Neuronal stem cell (in vitro differentiated cells): ENCODE results near the gene SOHLH2.

Source experiments
- DNase-seq: peaks from one replicate; pipeline ENCODE4 v3.0.0-alpha.2; 2013; ENCODE audit warnings: low spot score
- H2AFZ ChIP-seq: one replicate; pipeline ENCODE4 v1.6.1; 2013; ENCODE audit warnings: mild to moderate bottlenecking, low read length, inconsistent platforms
- H2AK5ac ChIP-seq: 2 replicates; pipeline ENCODE4 v1.6.1; 2013; ENCODE audit warnings: low read depth, mild to moderate bottlenecking, inconsistent platforms, low read length, moderate library complexity, mixed read lengths
- H2BK120ac ChIP-seq: 2 replicates; pipeline ENCODE4 v1.6.1; 2013; ENCODE audit warnings: low read depth, mild to moderate bottlenecking, inconsistent platforms, low read length, moderate library complexity, mixed read lengths
- H2BK12ac ChIP-seq: one replicate; pipeline ENCODE4 v1.6.1; 2013; ENCODE audit warnings: low read length, inconsistent platforms
- H2BK15ac ChIP-seq: 2 replicates; pipeline ENCODE4 v1.6.1; 2013; ENCODE audit warnings: mild to moderate bottlenecking, low read length, inconsistent platforms, mixed read lengths
- H2BK5ac ChIP-seq: one replicate; pipeline ENCODE4 v1.6.1; 2013; ENCODE audit warnings: inconsistent platforms, mild to moderate bottlenecking, low read length, moderate library complexity
- H3K14ac ChIP-seq: one replicate; pipeline ENCODE4 v1.6.1; 2013; ENCODE audit warnings: low read length, inconsistent platforms
- H3K18ac ChIP-seq: 2 replicates; pipeline ENCODE4 v1.6.1; 2013; ENCODE audit warnings: low read length, inconsistent platforms
- H3K23ac ChIP-seq: 2 replicates; pipeline ENCODE4 v1.6.1; 2013; ENCODE audit warnings: low read depth, mild to moderate bottlenecking, mixed read lengths, low read length, inconsistent platforms; ENCODE audit not compliant: poor library complexity
- H3K27ac ChIP-seq: replicated peaks from 3 replicates; pipeline ENCODE4 v1.5.1; 2013; ENCODE audit warnings: low read length, inconsistent platforms
- H3K27me3 ChIP-seq, 3 experiments: 2 replicates each; pipeline ENCODE4 v1.6.1; 2013; ENCODE audit warnings: low read length in 3 of 3, mild to moderate bottlenecking in 2 of 3, inconsistent platforms in 1 of 3, low read depth in 1 of 3, mixed read lengths in 1 of 3, moderate library complexity in 1 of 3; ENCODE audit not compliant: control insufficient read depth in 3 of 3, insufficient read depth in 3 of 3
- H3K36me3 ChIP-seq, 2 donors: replicated peaks in 1 of 2; 2 replicates each; pipeline ENCODE4 v1.6.1; 2013; ENCODE audit warnings: low read length in 2 of 2; ENCODE audit not compliant: control insufficient read depth in 2 of 2, insufficient read depth in 2 of 2
- H3K4ac ChIP-seq: 2 replicates; pipeline ENCODE4 v1.6.1; 2013; ENCODE audit warnings: inconsistent platforms, mild to moderate bottlenecking, low read length, moderate library complexity
- H3K4me1 ChIP-seq, 2 donors: 1 replicate in 1 of 2; 2 replicates in 1 of 2; pipeline ENCODE4 v1.6.1; 2013; ENCODE audit warnings: low read length in 2 of 2, low read depth in 1 of 2; ENCODE audit not compliant: control insufficient read depth in 2 of 2, insufficient read depth in 1 of 2
- H3K4me2 ChIP-seq: one replicate; pipeline ENCODE4 v1.6.1; 2013; ENCODE audit warnings: mild to moderate bottlenecking, low read length, inconsistent platforms; ENCODE audit not compliant: insufficient read depth, poor library complexity, severe bottlenecking
- H3K4me3 ChIP-seq, 2 donors: 2 replicates each; pipeline ENCODE4 v1.5.1; 2013; ENCODE audit warnings: low read length in 2 of 2, mild to moderate bottlenecking in 2 of 2, inconsistent platforms in 1 of 2, moderate library complexity in 1 of 2
- H3K79me1 ChIP-seq: one replicate; pipeline ENCODE4 v1.6.1; 2013; ENCODE audit warnings: low read depth, mild to moderate bottlenecking, inconsistent platforms, low read length, moderate library complexity
- H3K9ac ChIP-seq: one replicate; pipeline ENCODE4 v1.6.1; 2013; ENCODE audit warnings: mild to moderate bottlenecking, low read depth, low read length, inconsistent platforms; ENCODE audit not compliant: poor library complexity
- H3K9me3 ChIP-seq, 2 donors: replicated peaks in 1 of 2; 2 replicates each; pipeline versions ENCODE3 to v1.6.1; 2013; ENCODE audit warnings: low read length in 2 of 2, mild to moderate bottlenecking in 2 of 2, inconsistent platforms in 1 of 2, low read depth in 1 of 2, mixed read lengths in 1 of 2, moderate library complexity in 1 of 2; ENCODE audit not compliant: control insufficient read depth in 2 of 2, insufficient read depth in 1 of 2
- H4K8ac ChIP-seq: one replicate; pipeline ENCODE4 v1.6.1; 2013; ENCODE audit warnings: low read depth, mild to moderate bottlenecking, inconsistent platforms, low read length, moderate library complexity
- H4K91ac ChIP-seq: one replicate; pipeline ENCODE4 v1.6.1; 2013; ENCODE audit warnings: low read length, low read depth, mild to moderate bottlenecking, inconsistent platforms; ENCODE audit not compliant: poor library complexity
- WGBS, 2 donors: extraction: QIAGEN DNeasy Blood & Tissue Kit; methylation state at CpG; one replicate each; pipeline ENCODE4 v1.1.7; 2013; ENCODE audit warnings: missing lambda C conversion rate in 2 of 2, mixed read lengths in 1 of 2; ENCODE audit not compliant: insufficient read length in 2 of 2, insufficient replicate concordance in 1 of 2; ENCODE audit errors: extremely low coverage in 2 of 2; 5-methylcytosine and 5-hydroxymethylcytosine counted together

SOHLH2 gene

GRCh38 chr13:36163809-36164308 is 50.5 kb downstream of the SOHLH2 start:
- no peak overlapping the region for H2AK5ac ChIP-seq
- no peak overlapping the region for H4K8ac ChIP-seq
- H3K9me3 ChIP-seq = no peaks in the 10 kb centered on the region
- H3K23ac ChIP-seq = no peak overlapping the region
- no peak overlapping the region for H3K9ac ChIP-seq
- H3K18ac ChIP-seq = no peak overlapping the region
- no peak overlapping the region for H3K4ac ChIP-seq
- H3K4me1 ChIP-seq = no peaks in the 10 kb centered on the region
- H3K79me1 ChIP-seq = no peaks in the 10 kb centered on the region
- no peak overlapping the region for H2BK120ac ChIP-seq
- no peak overlapping the region for H2BK5ac ChIP-seq
- H3K14ac ChIP-seq = no peak overlapping the region
- no peaks in the 10 kb centered on the region for H3K36me3 ChIP-seq
- WGBS, 2 donors = no CpG with 5 or more reads among the region's 7 CpGs
- H3K27ac ChIP-seq = no peak overlapping the region
- H2BK15ac ChIP-seq = no peak overlapping the region
- no peak overlapping the region for H3K4me3 ChIP-seq
- H3K4me2 ChIP-seq = no peak overlapping the region
- H2BK12ac ChIP-seq = no peak overlapping the region
- no peak for DNase-seq
- no peak overlapping the region for H2AFZ ChIP-seq
- no peak overlapping the region for H4K91ac ChIP-seq
- no peaks in the 10 kb centered on the region for H3K27me3 ChIP-seq

DNA sequence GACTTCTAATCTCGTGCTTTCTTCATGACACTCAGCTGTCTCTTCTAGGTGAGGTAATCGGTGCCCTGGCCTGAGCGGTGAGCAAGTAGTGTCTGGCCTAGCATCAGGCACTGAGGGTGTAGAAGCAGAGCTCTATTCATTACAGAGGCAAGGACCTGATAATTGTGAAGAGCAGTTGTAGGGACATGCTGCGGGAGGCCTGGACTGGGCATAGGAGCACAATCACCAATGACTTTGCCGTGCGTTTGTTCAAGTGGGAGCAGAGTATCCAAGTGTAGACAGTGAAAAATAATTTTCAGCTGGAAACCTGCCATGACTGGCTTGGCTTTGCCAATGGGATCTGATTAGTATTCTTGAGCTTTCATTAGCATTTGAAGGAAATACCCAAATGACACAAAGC is 51.1 kb downstream of the SOHLH2 start:
- Histone ChIP-seq H3K27me3 (peaks cover 0 to 3% (median 0%) of the 10 kb centered on the region in 3 experiments), H3K27ac (no peak overlapping the region), H4K8ac (no peak overlapping the region), H2AK5ac (no peak overlapping the region), H3K79me1 (no peaks in the 10 kb centered on the region), H3K4me3 (no peak overlapping the region), H3K14ac (no peak overlapping the region), H2BK15ac (no peak overlapping the region), H3K4me1 (no peaks in the 10 kb centered on the region), H2BK120ac (no peak overlapping the region), H3K4me2 (no peak overlapping the region), H3K23ac (no peak overlapping the region), H2BK12ac (no peak overlapping the region), H3K9me3 (no peaks in the 10 kb centered on the region), H3K36me3 (no peaks in the 10 kb centered on the region), H3K18ac (no peak overlapping the region), H3K9ac (no peak overlapping the region), H2AFZ (no peak overlapping the region), H2BK5ac (no peak overlapping the region), H3K4ac (no peak overlapping the region), H4K91ac (no peak overlapping the region)
- DNase-seq = no peak
- no CpG with 5 or more reads among the region's 6 CpGs for WGBS, 2 donors

- Histone ChIP-seq H3K4me1 (no peaks in the 10 kb centered on the region), H3K4me2 (no peak overlapping the region), H2BK120ac (no peak overlapping the region), H3K9ac (no peak overlapping the region), H3K27ac (no peak overlapping the region), H3K79me1 (no peaks in the 10 kb centered on the region), H3K14ac (no peak overlapping the region), H3K27me3 (peaks cover 0 to 16% (median 0%) of the 10 kb centered on the region in 3 experiments), H2BK15ac (no peak overlapping the region), H3K4me3 (no peak overlapping the region), H3K9me3 (no peaks in the 10 kb centered on the region), H4K8ac (no peak overlapping the region), H3K36me3 (no peaks in the 10 kb centered on the region), H3K4ac (no peak overlapping the region), H2AFZ (no peak overlapping the region), H2AK5ac (no peak overlapping the region), H2BK5ac (no peak overlapping the region), H3K18ac (no peak overlapping the region), H4K91ac (no peak overlapping the region), H2BK12ac (no peak overlapping the region), H3K23ac (no peak overlapping the region)
- no CpG with 5 or more reads among the region's 4 CpGs for WGBS, 2 donors
- DNase-seq = no peak
Observed at GRCh38 chr13:36160297-36160696, 54.1 kb downstream of the SOHLH2 start.

DNA sequence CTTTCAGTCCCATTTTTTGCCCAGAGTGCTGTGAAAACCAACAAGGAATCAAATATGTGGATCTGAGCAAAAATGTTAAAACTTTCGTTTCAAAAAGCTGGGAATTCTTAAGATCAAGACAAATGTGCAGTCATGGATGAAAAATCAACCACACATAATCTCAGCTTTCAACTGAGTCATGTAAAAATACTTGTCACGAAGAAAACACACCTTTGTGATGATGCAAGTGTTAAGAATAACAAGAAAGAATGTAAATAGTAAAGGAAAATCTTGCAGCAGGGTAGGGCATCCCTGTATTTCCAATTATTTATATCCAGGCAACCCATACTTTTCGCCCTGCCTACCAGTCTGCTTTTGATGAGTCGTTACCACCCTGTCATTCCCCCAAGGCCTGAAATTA is 55.7 kb downstream of the SOHLH2 start:
- WGBS, 2 donors = no CpG with 5 or more reads among the region's 4 CpGs
- Histone ChIP-seq H3K14ac (no peak overlapping the region), H3K27ac (no peak overlapping the region), H3K9ac (no peak overlapping the region), H2AFZ (no peak overlapping the region), H2BK12ac (no peak overlapping the region), H3K4me3 (no peak overlapping the region), H3K9me3 (no peaks in the 10 kb centered on the region), H3K4me1 (peaks cover 4 to 5% of the 10 kb centered on the region in 2 donors), H3K79me1 (no peaks in the 10 kb centered on the region), H4K8ac (no peak overlapping the region), H2BK5ac (no peak overlapping the region), H3K27me3 (peaks cover 0 to 25% (median 0%) of the 10 kb centered on the region in 3 experiments), H3K4me2 (no peak overlapping the region), H2BK120ac (no peak overlapping the region), H2AK5ac (no peak overlapping the region), H2BK15ac (no peak overlapping the region), H4K91ac (no peak overlapping the region), H3K23ac (no peak overlapping the region), H3K18ac (no peak overlapping the region), H3K36me3 (no peaks in the 10 kb centered on the region), H3K4ac (no peak overlapping the region)
- no peak for DNase-seq
